Right renal pelvis (tissue), 4 donors: ENCODE data around the gene DDHD1. TPM values are rescaled to one million over a fixed set of nuclear protein-coding genes. Genes with fewer than 3 reads are reported as not detected.
"Not testable (repeated sequence)": the region's sequence is repeated elsewhere in the genome, so short reads cannot be mapped to it uniquely, and the experiment has no call there.

Source experiments
- DNase-seq, 4 donors: peaks; one replicate each; pipeline ENCODE4 v3.0.0-alpha.2; 2013; ENCODE audit warnings: low read depth in 4 of 4, low spot score in 3 of 4, missing footprints in 1 of 4
- polyA plus RNA-seq, 4 donors: library from polyadenylated mRNA; unstranded; fragments of 120-200 nt; gene quantifications; one replicate each; pipeline ENCODE4 v1.2.1, GENCODE V29; 2013; ENCODE audit not compliant: insufficient read length in 4 of 4

DDHD1 gene
- 10 to 100 TPM in 3 of 4 donors, 1 to 10 TPM in 1; 9.1 to 13.0 (median 11.0) TPM for polyA plus RNA-seq

GRCh38 chr14:53152887-53153701 lies at the start of gene DDHD1:
DDHD1 (minus strand) TSS chr14:53153323; CDS start chr14:53153098, 225 bp downstream.
- DNase-seq, result peak; percentile 35 to 61 (median 54)

GRCh38 chr14:53195949-53196348 lies 42.8 kb upstream of the DDHD1 start:
- DNase-seq, result no peak

GRCh38 chr14:53193193-53193592 lies 40.1 kb upstream of the DDHD1 start:
- DNase-seq, result no peak

GRCh38 chr14:53192052-53192760 lies 39.1 kb upstream of the DDHD1 start:
- no peak for DNase-seq

GRCh38 chr14:53190938-53191337 lies 37.8 kb upstream of the DDHD1 start:
- no peak for DNase-seq

GRCh38 chr14:53187921-53188463 lies 34.9 kb upstream of the DDHD1 start:
- no peak for DNase-seq

GRCh38 chr14:53186532-53186931 lies 33.4 kb upstream of the DDHD1 start:
- no peak for DNase-seq

GRCh38 chr14:53183611-53184010 lies 30.5 kb upstream of the DDHD1 start:
- no peak for DNase-seq

GRCh38 chr14:53183056-53183455 lies 29.9 kb upstream of the DDHD1 start:
- no peak for DNase-seq

GRCh38 chr14:53181463-53182081 lies 28.4 kb upstream of the DDHD1 start:
- DNase-seq, result not testable (repeated sequence)

GRCh38 chr14:53180272-53181221 lies 27.4 kb upstream of the DDHD1 start:
- DNase-seq, result no peak

- DNase-seq, result not testable (repeated sequence)
Measured at GRCh38 chr14:53179486-53180005, 26.4 kb upstream of the DDHD1 start.

- no peak for DNase-seq
Measured at GRCh38 chr14:53175375-53175774, 22.3 kb upstream of the DDHD1 start.

- no peak for DNase-seq
Measured at GRCh38 chr14:53174918-53175317, 21.8 kb upstream of the DDHD1 start.

GRCh38 chr14:53168786-53169185 lies 15.7 kb upstream of the DDHD1 start:
- no peak for DNase-seq

- no peak for DNase-seq
Measured at GRCh38 chr14:53167602-53168328, 14.6 kb upstream of the DDHD1 start.

- DNase-seq, result no peak
Measured at GRCh38 chr14:53161758-53162435, 8.8 kb upstream of the DDHD1 start.

- DNase-seq, result no peak
Measured at GRCh38 chr14:53156238-53156637, 3.1 kb upstream of the DDHD1 start.
